Neural cell (in vitro differentiated cells): Measurements from ENCODE around the gene MYH6. TPM values are rescaled to one million over a fixed set of nuclear protein-coding genes. Genes with fewer than 3 reads are reported as not detected.

Experiments used
- H2AFZ ChIP-seq: fragments of 200-600, 300-800 bp; sonication (generic), shearing (Covaris generic); 2 replicates; pipeline ENCODE4 v1.6.0; 2014; ENCODE audit warnings: low read depth, mild to moderate bottlenecking, antibody characterized with exemption, low read length, moderate library complexity
- H3F3A ChIP-seq: fragments of 200-600 bp; shearing (Covaris generic); 2 replicates; pipeline ENCODE4 v1.6.1; 2016; ENCODE audit warnings: mild to moderate bottlenecking, moderate library complexity, mixed read lengths, antibody characterized with exemption, low read length; ENCODE audit not compliant: insufficient read depth, poor library complexity, severe bottlenecking
- H3K27ac ChIP-seq: fragments of 200-600, 300-800 bp; sonication (generic), shearing (Covaris generic); 2 replicates; pipeline ENCODE4 v1.5.1; 2014; ENCODE audit warnings: mild to moderate bottlenecking, low read length, moderate library complexity
- H3K27me3 ChIP-seq: fragments of 300-800, 200-600 bp; sonication (generic), shearing (Covaris generic); 2 replicates; pipeline ENCODE4 v1.6.0; 2014; ENCODE audit warnings: mild to moderate bottlenecking, low read depth, low read length, moderate library complexity; ENCODE audit not compliant: insufficient read depth
- H3K36me3 ChIP-seq: fragments of 300-800, 200-600 bp; sonication (generic), shearing (Covaris generic); 2 replicates; pipeline ENCODE4 v1.5.1; 2014; ENCODE audit warnings: mild to moderate bottlenecking, antibody characterized with exemption, low read length, moderate library complexity; ENCODE audit not compliant: insufficient read depth
- H3K4me2 ChIP-seq: fragments of 300-800, 200-600 bp; sonication (generic), shearing (Covaris generic); 2 replicates; pipeline ENCODE4 v1.6.0; 2014; ENCODE audit warnings: mild to moderate bottlenecking, low read length
- H3K4me3 ChIP-seq: fragments of 300-800, 200-600 bp; sonication (generic), shearing (Covaris generic); 2 replicates; pipeline ENCODE4 v1.5.1; 2014; ENCODE audit warnings: mild to moderate bottlenecking, low read length, moderate library complexity
- H3K79me2 ChIP-seq: fragments of 200-600 bp; shearing (Covaris generic); replicated peaks from 2 replicates; pipeline ENCODE4 v1.6.0; 2014; ENCODE audit warnings: mild to moderate bottlenecking, low read length, moderate library complexity; ENCODE audit not compliant: insufficient read depth
- H3K9ac ChIP-seq: fragments of 300-800, 200-600 bp; sonication (generic), shearing (Covaris generic); 2 replicates; pipeline ENCODE4 v1.6.1; 2016; ENCODE audit warnings: mild to moderate bottlenecking, low read length, mixed read lengths
- H3K9me2 ChIP-seq: fragments of 200-600 bp; shearing (Covaris generic); 2 replicates; pipeline ENCODE4 v1.6.1; 2016; ENCODE audit warnings: mild to moderate bottlenecking, low read length, mixed read lengths; ENCODE audit not compliant: insufficient read depth
- H3K9me3 ChIP-seq: fragments of 200-600, 300-800 bp; sonication (generic), shearing (Covaris generic); 2 replicates; pipeline ENCODE4 v1.6.1; 2016; ENCODE audit warnings: mild to moderate bottlenecking, mixed run types, low read length, moderate library complexity, mixed read lengths
- H4K20me1 ChIP-seq: fragments of 200-600 bp; shearing (Covaris generic); 2 replicates; pipeline ENCODE4 v1.6.1; 2016; ENCODE audit warnings: mild to moderate bottlenecking, mixed run types; ENCODE audit not compliant: insufficient read depth
- CTCF ChIP-seq: fragments of 450-650 bp; IDR thresholded peaks from 2 replicates; pipeline ENCODE4 v1.5.1; 2014; ENCODE audit warnings: antibody characterized with exemption, mild to moderate bottlenecking, moderate library complexity; ENCODE audit not compliant: poor library complexity, severe bottlenecking
- EP300 ChIP-seq: fragments of 450-650 bp; conservative IDR thresholded peaks from 2 replicates; pipeline ENCODE4 v1.6.1; 2014; ENCODE audit warnings: antibody characterized with exemption, mild to moderate bottlenecking, moderate library complexity; ENCODE audit not compliant: poor library complexity, severe bottlenecking
- EZH2 ChIP-seq: fragments of 200-600, 300-800 bp; shearing (Covaris generic), sonication (generic); IDR thresholded peaks from 2 replicates; pipeline ENCODE4 v1.6.1; 2014; ENCODE audit warnings: antibody characterized with exemption, low read length, borderline replicate concordance, mild to moderate bottlenecking; ENCODE audit not compliant: insufficient read depth, poor library complexity, severe bottlenecking
- MXI1 ChIP-seq: fragments of 450-650 bp; conservative IDR thresholded peaks from 2 replicates; pipeline ENCODE4 v1.6.1; 2014; ENCODE audit warnings: antibody characterized with exemption, mild to moderate bottlenecking; ENCODE audit not compliant: poor library complexity, severe bottlenecking
- POLR2AphosphoS5 ChIP-seq: IDR thresholded peaks from 2 replicates; pipeline ENCODE4 v1.6.1; 2012
- REST ChIP-seq: IDR thresholded peaks from 2 replicates; pipeline ENCODE4 v1.6.1; 2012; ENCODE audit warnings: borderline replicate concordance
- SMC3 ChIP-seq: fragments of 450-650 bp; conservative IDR thresholded peaks from 2 replicates; pipeline ENCODE4 v1.6.1; 2014; ENCODE audit warnings: antibody characterized with exemption, mild to moderate bottlenecking, moderate library complexity; ENCODE audit not compliant: poor library complexity
- TAF1 ChIP-seq: IDR thresholded peaks from 2 replicates; pipeline ENCODE4 v1.6.1; 2012; ENCODE audit warnings: low read depth
- polyA plus RNA-seq: library from polyadenylated mRNA; depleted of rRNA; stranded (reverse); fragments of >200 nt; gene quantifications from 2 replicates; pipeline ENCODE4 v1.2.3, GENCODE V29; 2014

Gene MYH6
- polyA plus RNA-seq, 1 donor from 2014 or later = not detected

GRCh38 chr14:23443411-23443812 is 35.3 kb upstream of the MYH6 start:
- Histone ChIP-seq H3K27me3 (no peaks in the 10 kb centered on the region), H3K9me2 (no peaks in the 10 kb centered on the region), H3K9me3 (no peaks in the 10 kb centered on the region), H3K79me2 (no peaks in the 10 kb centered on the region), H3F3A (no peaks in the 10 kb centered on the region), H2AFZ (no peak overlapping the region), H3K9ac (no peak overlapping the region), H3K4me2 (no peak overlapping the region), H4K20me1 (no peaks in the 10 kb centered on the region), H3K36me3 (no peaks in the 10 kb centered on the region), H3K4me3 (no peak overlapping the region), H3K27ac (no peak overlapping the region)
- TF ChIP-seq CTCF (no peak), REST (no peak), EP300 (no peak), MXI1 (no peak), POLR2AphosphoS5 (no peak)

- H3K79me2 ChIP-seq = no peaks in the 10 kb centered on the region
- no peaks in the 10 kb centered on the region for H4K20me1 ChIP-seq
- no peak overlapping the region for H3K4me2 ChIP-seq
- H3K4me3 ChIP-seq = no peak overlapping the region
- H3K36me3 ChIP-seq = no peaks in the 10 kb centered on the region
- no peaks in the 10 kb centered on the region for H3F3A ChIP-seq
- no peak overlapping the region for H2AFZ ChIP-seq
- no peak for TF ChIP-seq CTCF
- no peak for TF ChIP-seq POLR2AphosphoS5
- no peak for TF ChIP-seq SMC3
- TF ChIP-seq EZH2 = no peak
- TF ChIP-seq TAF1 = no peak
- H3K9me3 ChIP-seq = no peaks in the 10 kb centered on the region
- H3K27ac ChIP-seq = no peak overlapping the region
- no peak overlapping the region for H3K9ac ChIP-seq
- H3K9me2 ChIP-seq = no peaks in the 10 kb centered on the region
- H3K27me3 ChIP-seq = no peaks in the 10 kb centered on the region
These were observed 34.8 kb upstream of the MYH6 start for GRCh38 chr14:23442721-23443356.
